Colon (tissue), 2 donors: Measurements from ENCODE around the gene VCPKMT.
"Not testable (repeated sequence)": the region's sequence is repeated elsewhere in the genome, so short reads cannot be mapped to it uniquely, and the experiment has no call there.

Source experiments
- FAIRE-seq: peaks from 2 replicates; lab custom pipeline; 2012; peaks lifted over from hg19 to GRCh38; lab: Jason Lieb, UNC
- donor health status: control.
- donor health status: control.

VCPKMT gene

DNA sequence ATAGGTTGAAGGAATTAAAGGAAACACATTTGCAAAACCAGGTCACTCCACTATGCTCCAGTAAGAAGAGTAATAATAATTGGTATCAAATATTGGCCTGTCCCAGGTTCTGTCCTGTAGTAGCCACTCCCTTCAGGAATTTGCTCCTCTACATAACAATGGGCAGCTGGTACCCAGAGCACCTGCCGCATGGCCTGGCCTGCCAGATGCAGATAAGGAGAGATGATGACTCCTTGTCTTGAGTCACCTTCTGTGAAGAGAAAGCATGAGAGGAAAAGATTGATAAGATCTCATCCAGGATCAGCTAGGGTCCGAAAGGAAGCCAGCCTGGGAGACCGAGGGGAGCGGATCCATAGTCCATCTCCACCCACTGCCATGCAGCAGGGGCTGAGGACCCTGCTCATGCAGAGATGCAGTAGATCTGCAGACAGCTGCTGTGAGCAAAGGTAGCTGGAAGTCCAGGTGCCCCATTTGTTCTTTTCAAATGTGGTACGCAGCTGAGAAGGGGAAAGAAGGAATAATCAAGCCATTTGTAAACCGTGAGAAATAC, 24.3 kb downstream of the VCPKMT start:
- no peak for FAIRE-seq

DNA sequence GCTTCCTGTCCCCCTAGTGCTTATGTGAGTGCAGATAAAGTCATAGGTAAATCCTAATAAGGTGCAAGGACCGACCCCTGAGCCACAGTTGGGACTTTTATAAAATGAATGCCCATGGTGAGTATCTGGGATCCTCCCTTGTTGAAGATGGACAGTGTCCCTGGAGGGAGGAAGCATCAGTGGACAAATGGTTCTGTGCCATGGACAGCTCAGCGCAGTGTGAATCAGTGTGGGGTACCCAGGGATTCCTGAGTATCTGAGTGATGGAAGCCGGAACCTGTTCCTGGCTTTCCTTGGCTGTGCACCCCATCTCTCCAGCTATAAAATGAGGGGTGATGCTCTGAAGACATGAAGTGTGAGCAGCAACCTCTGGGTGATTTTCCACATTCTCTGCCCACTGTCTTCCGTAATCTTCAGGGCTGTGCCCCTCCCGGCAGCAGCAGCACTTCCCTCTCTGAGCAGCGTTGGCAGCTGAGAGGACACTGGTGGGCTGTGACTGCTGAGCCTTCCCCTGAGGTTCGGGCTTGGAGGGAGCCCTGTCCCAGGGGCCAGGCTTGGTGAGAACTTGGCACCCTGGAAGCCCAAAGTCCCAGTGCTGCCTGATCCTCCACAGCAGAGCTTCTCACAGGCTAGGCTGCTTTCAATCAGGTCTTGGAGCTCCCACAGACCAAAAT, 25.0 kb downstream of the VCPKMT start:
- FAIRE-seq, result no peak

DNA sequence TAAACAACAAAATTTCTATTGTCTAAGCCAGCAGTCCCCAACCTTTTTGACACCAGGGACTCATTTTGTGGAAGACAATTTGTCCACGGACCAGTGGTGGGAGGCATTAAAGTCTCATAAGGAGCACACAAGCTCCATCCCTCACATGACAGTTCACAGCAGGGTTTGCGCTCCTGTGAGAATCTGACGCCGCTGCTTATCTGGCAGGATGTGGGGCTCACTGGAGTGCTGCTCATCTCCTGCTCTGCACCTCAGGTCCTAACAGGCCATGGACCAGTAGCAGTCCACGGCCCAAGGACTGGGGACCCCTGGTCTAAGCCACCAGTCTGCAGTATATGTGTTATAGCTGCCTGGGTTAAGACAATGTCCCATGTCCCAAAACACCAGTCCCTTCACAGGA, 27.2 kb downstream of the VCPKMT start:
- FAIRE-seq, result no peak

DNA sequence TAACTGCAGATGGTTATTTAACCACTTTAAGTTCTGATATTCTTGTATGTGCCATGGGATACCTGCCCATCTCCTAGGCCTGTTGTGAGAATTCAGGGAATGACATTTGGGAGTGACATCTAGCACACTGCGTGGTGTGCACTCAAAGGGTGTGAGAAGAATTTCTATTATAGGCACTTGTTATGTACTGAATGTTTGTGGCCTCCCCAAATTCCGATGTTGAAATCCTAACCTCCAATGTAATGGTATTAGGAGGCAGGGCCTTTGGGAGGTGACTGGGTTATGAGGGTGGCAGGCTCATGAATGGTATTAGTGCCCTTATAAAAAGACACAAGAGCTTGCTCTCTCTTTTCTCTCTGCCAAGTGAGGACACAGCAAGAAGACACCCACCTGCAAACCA, 27.6 kb downstream of the VCPKMT start:
- no peak for FAIRE-seq

DNA sequence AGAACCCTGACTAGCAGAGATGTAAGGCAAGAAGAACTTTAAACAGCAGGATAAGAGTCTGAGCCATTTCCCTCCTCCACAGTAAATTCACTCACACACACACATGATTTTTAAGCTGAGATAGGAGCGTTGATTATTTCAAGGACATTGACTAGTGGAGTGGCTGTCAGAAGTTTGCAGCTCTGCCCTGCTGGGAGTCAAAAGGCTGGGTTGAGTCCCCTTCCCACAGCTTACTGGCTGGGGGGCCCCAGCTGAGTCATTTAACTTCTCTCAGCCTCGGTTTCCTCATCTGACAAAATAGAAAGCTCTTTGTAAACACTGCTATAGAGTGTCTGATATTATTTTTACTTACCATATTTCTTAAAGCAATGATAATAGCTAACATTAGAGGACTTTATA, 28.3 kb downstream of the VCPKMT start:
- FAIRE-seq, result no peak

DNA sequence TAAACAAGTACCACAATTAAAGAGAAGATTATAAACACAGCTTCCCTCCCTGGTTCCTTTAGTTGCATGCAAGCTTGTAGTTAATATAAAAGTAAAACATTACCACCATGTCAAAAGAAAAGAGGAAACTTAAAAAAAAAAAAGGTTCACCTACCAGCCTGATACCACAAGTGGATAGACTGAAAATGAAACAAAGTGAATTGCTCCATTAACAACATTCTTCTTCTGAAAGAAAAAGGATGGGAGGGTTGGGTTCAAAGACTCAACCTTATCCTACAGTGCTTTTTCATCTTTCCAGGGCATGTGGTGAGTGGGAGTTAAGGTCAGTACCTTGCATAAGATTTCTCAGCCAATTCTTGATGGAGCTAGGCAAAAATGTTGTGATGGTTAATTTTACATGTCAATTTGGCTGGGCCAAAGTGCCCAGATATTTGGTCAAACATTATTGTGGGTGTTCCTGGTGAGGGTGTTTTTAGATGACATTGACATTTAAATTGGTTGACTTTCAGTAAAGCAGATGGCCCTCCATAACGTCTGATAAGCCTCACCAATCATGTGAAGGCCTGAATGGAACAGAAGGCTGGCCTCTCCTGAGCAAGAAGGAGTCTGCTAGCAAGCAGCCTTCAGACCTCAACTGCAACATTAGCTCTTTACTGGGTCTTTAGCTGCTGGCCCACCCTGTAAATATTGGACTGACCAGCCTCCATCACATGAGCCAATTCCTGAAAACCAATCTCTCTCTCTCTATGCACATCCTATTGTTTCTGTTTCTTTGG, 28.8 kb downstream of the VCPKMT start:
- no peak for FAIRE-seq

DNA sequence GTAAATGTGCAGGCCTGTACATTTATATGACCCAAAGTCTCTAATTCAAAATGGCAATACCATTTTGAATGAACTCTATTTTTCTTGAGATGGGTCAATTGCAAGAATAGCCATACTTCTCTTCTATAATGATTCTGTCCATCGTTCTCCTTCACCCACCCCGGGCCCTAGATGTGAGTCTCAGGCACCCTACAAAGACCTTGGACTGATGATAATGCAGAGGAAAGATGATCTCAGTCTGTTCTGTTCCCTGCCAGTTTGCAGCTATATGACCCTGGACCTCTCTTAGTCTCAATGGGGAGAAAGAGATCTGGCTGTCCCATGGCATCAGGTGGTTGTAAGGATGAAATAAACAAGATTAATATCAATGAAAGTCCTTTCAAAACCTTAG, 30.1 kb downstream of the VCPKMT start:
- no peak for FAIRE-seq

DNA sequence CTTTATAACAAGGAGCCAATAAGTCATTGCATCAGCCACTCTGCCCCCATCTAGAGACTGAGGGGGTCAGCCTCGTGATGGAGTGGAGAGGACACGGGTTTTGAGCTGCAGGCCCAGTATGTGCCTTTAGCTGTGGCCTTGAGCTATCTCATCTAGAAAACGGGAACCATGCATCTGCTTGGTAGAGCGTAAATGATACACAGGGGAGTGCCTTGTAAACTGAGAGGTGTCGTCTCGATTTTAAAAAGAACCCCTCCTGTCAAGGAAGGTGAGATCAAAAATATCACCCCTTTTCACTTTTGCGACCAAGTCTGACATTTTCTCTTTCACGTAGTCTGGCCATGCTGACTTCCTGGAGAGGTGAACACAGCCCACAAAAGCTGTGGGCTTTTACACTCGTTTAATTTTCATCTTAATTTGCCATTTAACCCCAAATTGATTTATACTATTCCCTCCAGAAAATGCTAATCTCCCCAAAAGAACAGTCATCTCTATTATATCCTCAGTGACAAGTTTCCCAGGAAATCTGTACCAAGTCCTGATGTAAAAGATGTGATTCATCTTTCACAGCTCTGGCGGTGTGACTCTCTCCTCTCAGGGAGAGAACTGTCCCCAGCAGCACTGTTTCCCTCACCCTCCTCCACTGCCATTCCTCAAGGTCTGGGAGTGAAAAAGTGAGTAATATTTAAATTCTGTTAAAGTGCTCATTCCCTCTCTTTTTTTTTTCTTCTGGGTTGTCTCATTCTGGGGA, 30.6 kb downstream of the VCPKMT start:
- FAIRE-seq, result no peak

DNA sequence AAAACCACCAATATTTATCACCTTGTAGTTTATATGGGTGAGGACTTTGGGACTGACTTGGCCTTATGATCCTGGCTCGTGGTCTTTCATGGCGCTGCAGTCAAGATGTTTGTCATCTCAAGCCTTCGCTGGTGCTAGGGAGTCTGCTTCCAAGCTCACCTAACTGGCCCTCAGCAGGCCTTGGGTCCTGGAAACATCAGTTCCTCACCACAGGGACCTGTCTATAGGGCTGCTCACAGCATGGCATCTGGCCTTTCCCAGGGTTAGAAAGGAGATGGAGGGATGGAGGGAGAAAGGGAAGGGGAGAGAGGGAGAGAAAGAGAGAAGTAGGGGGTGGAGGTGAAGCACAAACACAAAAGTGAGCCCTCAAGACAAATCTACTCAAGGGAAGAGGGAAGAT, 31.7 kb downstream of the VCPKMT start:
- no peak for FAIRE-seq

DNA sequence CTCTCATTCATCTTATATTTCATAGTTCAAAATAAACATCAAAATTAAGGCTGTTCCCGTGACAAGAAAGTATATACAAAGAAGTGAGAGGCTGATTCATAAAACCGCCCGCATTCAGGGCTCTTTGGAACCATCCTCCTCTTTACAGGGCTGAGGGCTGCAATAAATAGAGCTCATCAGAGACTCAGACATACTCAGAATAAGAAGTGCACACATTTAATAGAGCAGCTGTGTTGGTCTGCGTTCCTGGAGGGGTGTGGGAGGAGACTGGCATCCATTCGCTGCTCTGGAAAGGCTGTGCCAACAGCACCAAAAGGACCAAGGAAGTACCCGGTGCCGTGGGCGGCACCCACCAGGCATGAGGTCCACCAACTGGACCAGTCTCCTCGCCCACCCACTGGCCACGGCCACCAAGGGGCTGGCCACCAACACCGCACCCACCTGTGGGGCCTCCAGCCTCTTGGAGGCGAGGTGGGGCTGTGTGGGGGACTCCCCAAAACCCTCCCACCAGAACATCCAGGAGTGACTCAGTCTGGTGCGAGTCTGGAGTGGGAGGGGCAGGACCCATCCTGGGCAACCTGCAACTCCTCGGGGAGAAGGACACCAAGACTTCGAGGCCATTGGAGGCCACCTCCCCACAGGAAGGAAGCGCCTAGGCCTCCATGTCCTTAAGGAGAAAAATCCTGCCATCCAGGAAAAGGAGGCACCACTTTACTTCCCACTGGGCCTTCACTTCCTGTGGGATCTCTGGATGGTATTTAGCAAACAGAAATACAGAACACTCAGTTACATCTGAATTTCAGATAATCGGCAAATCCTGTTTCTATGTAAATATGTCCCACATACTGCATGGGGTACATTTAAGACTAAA, 32.7 kb downstream of the VCPKMT start:
- FAIRE-seq, result no peak

DNA sequence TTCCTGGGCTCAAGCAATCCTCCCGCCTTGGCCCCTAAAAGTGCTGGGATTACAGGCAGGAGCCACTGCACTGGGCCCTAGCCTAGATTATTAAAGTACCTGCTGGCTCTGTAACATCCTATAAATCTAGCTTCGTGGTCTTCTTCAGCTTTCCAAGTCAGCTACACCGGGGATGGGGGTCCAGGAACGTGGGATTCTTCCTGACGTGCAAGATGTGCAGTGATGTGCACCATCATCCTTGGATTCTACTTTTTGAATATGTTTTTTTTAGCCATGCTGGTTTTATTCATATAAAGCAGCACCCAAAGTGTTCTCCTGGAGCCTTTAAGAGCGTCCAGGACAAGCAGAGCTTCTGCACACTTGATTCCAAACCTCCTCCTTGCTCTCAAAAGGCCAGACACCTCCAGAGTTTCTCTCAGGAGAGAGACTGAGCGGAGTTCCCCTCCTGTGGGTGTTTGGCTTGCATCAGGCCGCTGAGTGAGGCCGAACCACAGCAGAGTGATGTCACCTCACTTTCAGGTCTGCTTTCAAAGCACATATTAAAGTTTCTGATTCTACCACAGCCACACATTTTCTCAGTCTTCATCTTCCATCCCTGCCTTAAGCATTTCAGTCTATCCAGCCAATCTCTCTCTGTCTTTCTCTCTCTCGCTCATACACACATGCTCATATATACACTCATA, 33.4 kb downstream of the VCPKMT start:
- FAIRE-seq, result no peak

DNA sequence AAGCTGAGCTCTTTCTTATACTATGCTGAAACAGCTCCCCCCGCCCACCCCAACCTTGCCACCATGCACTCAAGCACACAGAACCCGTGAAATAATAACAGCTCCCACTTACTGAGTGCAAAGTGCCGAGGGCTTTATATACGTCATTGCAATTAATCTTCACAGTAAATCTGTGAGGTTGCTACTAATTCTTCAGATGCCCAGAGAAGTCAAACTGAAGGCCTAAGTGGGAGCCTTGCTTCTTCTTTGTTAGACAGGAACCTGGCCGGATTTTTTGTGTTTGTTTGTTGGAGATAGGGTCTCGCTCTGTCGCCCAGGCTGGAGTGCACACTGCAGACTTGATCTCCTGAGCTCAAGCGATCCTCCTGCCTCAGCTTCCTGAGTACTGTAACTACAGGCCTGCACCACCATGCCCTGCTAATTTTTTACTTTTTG, 34.0 kb downstream of the VCPKMT start:
- FAIRE-seq, result no peak

DNA sequence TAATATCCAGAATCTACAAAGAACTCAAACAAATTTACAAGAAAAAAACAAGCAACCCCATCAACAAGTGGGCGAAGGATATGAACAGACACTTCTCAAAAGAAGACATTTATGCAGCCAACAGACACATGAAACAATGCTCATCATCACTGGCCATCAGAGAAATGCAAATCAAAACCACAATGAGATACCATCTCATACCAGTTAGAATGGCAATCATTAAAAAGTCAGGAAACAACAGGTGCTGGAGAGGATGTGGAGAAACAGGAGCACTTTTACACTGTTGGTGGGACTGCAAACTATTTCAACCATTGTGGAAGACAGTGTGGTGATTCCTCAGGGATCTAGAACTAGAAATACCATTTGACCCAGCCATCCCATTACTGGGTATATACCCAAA, 37.3 kb downstream of the VCPKMT start:
- FAIRE-seq, result not testable (repeated sequence)

DNA sequence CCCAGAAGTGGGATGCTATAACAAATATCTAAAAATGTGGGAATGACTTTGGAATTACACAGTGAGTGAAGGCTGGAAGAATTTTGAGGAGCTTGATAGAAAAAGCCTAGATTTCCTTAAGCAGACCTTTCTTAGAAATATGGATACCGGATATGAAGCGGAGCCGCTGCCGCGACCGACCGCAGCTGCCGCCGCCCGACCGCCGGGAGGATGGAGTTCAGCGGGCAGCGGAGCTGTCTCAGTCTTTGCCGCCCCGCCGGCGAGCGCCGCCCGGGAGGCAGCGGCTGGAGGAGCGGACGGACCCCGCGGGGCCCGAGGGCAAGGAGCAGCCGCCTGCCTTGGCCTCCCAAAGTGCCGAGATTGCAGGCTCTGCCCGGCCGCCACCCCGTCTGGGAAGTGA, 42.7 kb downstream of the VCPKMT start:
- not testable (repeated sequence) for FAIRE-seq

DNA sequence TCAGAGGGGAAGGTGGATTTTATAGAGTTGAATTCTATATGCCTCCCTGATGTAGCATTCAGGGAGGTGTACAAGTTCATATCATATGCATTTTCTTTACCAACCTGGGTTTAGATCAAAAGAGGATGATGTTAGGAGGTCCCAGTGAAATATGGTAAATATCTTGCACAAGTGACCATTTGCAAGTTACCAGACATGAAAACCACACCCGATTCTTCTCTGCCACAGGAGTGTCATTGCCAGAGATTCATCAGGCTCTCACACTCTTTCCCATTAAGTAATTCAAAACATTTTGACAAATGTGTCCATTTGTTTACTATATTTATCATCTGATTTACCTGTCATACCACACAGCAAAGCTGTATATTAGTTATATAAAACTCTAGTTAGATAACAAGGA, 44.0 kb downstream of the VCPKMT start:
- no peak for FAIRE-seq

DNA sequence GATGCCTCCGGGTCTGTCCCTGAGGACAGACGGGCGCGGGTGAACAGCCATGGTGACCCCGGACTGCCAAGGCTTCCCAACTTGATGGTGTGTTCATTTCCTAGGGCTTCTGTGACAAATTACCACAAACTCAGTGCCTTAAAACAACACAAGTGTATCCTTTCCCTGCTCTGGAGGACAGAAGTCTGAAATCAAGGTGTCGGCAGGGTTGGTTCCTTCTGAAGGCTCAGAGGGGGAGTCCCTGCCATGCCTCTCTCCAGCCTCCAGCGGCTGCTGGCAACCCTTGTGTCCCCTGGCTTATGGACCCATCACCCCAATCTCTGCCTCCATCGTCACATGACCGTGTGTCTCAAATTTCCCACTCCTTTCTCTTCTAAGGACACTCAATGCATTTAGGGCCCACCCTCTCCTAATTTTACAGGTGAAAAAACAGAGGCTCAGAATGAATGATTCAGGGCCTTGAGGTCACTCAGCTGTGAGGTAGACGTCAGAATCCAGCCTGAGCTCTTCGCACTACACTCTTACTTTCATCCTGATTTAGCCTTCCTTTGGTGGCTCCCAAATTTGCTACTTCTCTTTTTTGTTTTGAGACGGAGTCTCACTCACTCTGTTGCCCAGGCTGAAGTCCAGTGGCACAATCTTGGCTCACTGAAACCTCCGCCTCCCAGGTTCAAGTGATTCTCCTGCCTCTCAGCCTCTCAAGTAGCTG, 45.4 kb downstream of the VCPKMT start:
- no peak for FAIRE-seq

DNA sequence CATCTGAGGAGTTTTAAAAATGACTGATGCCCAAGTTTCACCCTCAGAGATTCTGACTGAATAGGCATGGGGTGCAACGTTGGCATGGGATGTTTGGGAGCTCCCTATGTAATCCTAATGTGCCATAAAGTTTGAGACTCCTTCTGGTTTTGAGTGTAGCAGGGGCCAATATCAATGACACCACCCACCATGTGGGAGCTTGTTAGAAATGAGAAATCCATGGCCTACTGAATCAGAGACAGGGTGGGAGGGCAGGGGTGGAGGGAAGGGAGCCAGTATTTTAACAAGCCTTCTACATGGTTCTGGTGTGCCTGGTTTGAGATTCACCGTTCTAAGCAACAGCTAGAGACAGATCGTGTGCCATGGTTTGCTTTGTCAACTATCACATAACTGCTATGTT, 46.1 kb downstream of the VCPKMT start:
- FAIRE-seq, result no peak

DNA sequence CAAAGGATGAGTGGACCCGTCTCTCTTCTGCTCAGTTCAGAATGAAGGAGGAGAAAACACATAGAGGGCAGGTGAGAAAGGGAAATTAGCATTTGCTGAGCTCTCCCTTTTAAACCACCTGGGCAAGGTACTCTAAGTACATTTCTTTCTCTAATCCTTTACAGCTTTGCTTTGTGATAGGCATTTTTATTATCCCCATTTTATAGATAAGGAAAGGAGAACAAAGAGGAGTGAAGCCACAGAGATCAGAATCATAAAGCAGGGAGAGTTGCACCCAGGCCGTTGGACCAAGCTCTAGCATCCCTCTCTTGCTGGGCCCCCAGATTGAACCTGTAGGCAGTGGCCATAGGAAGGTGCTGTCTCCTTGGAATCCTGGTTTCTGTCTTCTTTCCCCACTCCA, 47.0 kb downstream of the VCPKMT start:
- no peak for FAIRE-seq

DNA sequence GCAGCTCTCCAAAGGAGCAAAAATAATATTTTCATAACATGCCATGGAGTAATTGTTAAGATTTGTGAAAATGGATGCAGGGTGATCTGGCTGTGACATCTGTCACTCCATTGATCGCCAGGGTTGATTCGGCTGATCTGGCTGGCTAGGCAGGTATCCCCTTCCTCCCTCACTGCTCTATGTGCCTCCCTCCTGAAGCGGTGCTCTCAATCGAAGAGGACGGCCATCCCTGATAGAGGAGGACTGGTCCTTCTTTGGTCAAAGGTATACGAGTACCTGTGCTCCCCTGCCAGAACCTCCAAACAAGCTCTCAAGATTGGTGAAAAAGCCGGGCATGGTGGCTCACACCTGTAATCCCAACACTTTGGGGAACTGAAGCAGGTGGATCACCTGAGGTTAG, 47.9 kb downstream of the VCPKMT start:
- FAIRE-seq, result no peak

DNA sequence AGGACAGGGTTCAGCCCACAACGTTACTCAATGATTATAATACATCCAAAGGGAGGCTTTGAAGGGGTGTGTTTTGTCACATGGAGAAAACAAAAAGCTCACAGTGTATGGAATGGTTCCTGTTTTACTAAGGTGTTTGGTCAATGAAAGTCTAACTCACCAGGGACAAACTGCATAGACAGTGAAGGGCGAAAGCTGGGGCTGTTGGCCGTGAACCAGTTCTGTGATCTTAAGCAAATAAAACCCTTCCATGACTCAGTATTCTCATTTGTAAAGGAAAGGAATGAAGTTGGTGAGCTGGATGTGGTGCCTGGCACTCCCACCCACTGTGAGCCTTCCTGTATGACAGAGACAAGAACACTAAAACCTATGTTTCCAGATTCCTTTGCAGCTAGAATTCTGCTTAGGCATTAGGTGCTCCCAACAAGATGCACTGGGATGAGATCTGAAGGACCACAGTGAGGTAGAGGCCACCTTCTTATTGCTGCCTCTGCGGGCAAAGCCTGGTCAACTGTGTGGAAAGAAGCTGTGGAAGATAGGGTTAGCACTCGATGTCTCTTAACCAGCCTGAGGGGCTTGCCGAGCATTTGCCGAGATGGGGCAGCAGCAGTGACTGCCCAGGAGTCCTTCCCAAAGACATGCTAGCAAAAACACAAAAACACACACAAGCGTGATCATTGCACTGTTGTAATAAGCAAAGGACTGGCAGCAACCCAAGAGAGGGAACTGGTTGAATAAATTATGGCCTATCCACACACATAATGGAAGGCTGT, 48.5 kb downstream of the VCPKMT start:
- FAIRE-seq, result no peak
